GM19351 (cell line): Measurements from ENCODE around the gene GNA12.

Experiments used
- ATAC-seq: cut with Tn5 transposase; IDR thresholded peaks from one replicate; pipeline ENCODE4 v1.9.1; 2021; ENCODE audit warnings: mild to moderate bottlenecking, moderate library complexity; ENCODE audit not compliant: unreplicated experiment

GNA12 gene

DNA sequence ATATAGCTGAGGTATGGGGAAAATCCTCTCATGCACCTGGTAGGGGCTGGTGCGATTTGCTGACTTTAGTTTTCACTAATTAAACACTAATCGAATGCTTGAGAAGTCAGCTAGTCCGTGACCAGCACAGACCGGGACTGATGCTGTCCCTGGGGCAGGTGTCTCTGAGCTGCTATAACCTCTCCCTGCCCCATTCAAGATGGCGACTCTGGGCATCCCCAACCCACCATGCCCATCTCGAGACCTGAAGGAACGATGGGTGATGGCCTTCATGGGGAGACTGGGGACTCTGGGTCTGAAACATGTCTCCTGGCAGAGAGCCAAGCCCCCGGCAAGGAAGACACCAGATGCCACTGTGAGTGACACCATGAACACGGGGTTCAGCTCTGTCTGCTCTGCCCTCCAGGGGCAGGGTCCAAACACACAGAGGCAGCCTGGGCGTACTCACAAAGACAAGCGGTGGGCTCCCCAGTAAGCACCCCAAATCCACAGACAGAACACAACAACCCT is 57.4 kb downstream of the GNA12 start:
- no peak for ATAC-seq

GRCh38 chr7:2785071-2785500 is 59.0 kb downstream of the GNA12 start:
- peak; percentile 79 for ATAC-seq

DNA sequence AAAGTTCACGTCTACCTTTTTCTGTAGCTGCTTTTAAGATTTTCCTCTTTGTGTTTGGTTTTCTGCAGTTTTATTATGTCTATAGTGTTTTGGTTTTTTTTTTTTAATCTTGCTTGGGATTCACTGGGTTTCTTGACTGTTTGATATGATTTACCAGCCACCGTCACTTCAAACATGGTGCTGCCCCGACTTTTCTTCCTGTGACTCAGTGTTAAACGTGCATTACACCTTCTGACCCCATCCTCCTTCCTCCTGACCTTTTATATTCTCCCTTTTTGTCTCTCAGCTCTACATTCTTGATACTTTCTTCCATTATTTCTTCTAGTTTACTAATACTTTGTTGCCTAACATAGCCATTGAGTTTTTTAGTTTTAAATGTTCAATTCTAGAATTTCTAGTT is 61.5 kb downstream of the GNA12 start:
- ATAC-seq, result no peak

GRCh38 chr7:2782121-2782520 is 62.0 kb downstream of the GNA12 start:
- ATAC-seq, result no peak

GRCh38 chr7:2781636-2782035 is 62.5 kb downstream of the GNA12 start:
- ATAC-seq, result no peak

GRCh38 chr7:2779051-2779450 is 65.1 kb downstream of the GNA12 start:
- ATAC-seq, result no peak

DNA sequence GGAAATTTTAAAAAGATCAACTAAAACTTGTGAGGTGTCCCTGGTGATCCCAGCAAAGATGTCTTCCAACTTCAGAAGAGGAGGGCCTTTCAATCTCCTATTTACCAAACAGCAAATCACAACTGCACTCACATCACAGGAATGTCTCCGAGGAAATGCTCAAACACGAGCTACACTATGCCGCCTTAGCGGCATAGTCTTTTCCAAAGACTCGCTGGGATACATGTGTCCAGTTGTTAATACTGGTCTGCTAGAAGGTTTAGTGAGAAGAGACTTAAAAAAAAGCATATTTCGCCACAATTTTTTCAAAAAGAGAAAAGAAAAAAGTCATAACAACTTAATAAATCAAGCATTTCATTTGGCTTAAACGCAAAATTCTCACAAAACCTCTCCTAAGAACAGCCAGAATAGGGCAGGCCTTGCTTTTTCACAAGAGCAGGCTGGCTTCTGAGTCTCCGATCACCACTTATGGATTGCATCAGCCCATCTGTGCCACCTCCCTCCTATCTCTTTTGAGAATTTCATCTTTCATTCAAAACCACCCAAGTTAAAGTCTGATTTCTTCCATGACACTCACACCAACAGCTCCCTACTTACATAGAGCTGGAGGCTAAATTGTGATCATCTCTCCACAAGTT is 66.1 kb downstream of the GNA12 start:
- no peak for ATAC-seq

DNA sequence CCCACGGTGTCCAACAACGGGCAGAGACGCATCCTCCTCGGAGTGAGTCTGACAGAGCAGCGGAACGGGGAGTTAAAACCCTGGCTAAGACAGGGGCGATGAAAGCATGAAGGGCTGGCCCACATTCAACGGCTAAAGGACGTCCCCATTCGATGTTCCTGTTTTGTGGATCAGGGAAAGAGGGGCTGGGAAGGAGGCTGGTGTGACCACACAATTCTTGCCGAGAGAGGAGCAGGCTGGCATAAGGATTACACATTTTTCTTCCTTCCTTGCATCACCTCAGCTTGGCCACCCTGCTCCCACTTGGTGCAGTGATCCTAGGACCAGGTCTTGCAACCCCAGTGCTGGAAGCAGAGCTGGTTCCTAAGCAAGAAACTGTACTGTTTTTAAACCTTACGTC is 67.7 kb downstream of the GNA12 start:
- ATAC-seq, result no peak

GRCh38 chr7:2775785-2776184 is 68.3 kb downstream of the GNA12 start:
- no peak for ATAC-seq

DNA sequence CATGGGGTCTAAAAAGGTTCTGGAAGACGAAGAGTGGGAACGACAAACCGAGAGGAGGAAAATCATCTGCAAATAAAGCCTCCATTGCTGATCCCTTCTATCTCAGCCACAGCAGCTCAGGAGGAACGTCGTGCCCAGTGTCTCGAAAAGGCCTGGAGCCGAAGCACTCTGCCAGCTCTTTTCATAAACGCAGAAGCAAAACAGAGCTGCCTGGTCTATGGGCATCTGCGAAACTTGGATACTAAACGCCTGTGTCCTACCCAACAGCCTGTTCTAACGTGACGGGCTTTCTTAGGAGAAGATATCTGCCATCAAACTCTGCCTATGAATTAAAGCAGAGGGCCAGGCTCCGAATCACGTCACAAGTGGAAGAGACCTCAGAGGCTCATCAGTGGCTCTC is 68.7 kb downstream of the GNA12 start:
- ATAC-seq, result no peak

- no peak for ATAC-seq
Measured at GRCh38 chr7:2774935-2775334, 69.2 kb downstream of the GNA12 start.

DNA sequence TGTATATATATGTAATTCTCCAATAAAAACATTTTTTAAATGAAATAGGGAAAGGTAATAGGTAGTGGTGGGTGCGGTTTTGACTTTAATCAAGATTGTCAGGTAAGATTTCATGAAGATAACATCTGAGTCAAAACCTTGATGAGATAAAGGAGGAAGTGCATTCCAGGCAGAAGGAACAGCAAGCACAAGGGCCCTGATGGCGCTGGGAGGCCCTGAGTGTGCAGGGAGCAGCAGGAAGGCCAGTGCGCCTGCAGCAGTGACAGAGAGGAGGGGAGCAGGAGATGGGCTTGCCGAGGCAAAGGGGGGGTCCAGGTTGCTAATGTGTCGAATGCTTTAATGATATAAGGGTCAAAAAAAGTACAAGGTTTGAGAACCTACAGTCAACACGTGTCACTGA is 69.8 kb downstream of the GNA12 start:
- ATAC-seq, result no peak

- ATAC-seq, result no peak
Measured at GRCh38 chr7:2773608-2774007, 70.5 kb downstream of the GNA12 start.

DNA sequence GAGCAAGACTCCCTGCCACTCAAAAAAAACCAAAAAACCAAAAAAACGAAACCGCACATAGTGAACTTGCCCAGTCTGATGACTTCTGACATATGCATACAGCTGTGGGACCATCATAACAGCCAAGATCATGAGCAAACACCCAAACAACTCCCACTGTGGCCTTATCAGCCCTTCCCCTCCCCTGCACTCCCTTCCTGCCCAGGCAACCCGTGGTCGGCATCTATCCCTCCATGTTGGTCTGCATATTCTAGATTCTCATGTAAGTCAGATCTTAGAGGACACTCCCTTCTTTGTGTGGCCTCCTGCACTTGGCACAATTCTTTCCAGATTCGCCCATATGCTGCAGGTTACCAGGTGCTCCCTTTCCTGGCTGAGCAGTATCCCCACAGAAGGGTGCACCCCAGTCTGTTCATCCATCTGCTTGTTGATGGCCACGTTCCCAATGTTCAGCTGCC is 72.8 kb downstream of the GNA12 start:
- no peak for ATAC-seq

- ATAC-seq, result no peak
Measured at GRCh38 chr7:2764621-2765020, 79.5 kb downstream of the GNA12 start.

- ATAC-seq, result no peak
Measured at GRCh38 chr7:2763597-2763996, 80.5 kb downstream of the GNA12 start.

- ATAC-seq, result no peak
Measured at GRCh38 chr7:2761801-2762497, 82.2 kb downstream of the GNA12 start.

DNA sequence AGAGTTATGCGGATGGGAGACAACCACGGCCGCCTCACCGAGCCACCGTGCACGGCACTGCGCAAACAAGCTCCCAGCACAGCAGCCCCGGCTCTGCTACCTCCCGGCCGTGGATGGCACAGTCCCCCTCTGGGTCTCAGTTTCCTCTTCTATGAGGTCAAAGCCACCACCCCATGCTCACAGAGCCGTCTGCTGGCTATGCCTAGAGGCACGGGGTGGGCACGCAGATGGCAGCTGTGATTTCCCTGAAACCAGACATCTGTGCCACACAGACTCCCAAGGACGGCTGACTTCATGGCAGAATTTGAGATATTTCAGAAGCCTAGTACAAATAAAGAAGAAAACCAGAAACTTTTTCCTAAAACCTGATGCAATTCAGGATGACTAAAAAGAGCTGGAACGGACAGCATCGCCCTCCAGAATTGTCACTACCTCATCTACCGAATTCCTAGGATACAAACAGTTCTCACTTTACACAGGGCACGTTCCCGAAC is 82.9 kb downstream of the GNA12 start:
- ATAC-seq, result no peak

DNA sequence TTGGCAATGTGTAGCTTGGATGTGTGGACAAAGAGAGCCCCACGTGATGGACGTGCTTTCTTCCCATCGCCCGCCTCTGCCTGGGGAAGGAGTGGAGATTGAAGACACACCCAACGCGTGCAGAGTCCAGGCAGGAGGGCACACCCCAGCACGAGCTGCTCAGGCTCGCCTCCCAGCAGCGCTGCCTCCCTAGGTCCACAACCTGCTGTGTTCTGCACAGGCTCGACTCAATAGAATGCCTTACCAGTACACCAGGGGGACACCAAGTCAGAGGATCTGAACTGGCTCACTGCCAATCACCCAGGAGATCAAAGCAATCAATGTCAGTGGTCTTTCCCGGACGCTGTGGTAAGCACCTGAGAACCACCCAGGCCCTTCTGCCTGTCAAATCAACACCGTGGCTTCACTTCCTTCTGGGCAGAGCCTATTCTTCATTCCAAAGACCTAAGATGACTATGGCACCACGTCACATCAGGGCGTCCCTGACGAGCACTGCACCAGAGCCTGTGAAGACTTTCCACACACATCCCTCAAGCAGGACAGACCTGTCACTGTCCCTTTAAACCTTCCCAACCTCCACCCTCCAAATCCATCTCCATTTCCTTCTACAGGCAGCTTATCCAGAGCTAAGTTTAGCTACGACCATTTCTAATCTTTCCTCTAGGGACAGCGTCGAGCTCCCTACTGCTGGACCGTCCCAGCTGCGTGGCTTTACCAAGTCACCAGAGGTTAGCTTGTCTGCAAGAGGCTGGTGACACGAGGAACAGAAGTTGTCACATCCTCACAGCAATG is 83.8 kb downstream of the GNA12 start:
- no peak for ATAC-seq

- ATAC-seq, result no peak
Measured at GRCh38 chr7:2759736-2760097, 84.4 kb downstream of the GNA12 start.
